GM12801 (cell line): ENCODE measurements around the gene HIVEP3.

Experiments used
- TF ChIP-seq, protein P1 (sequence below): IDR thresholded peaks from one replicate; pipeline ENCODE4 v1.5.1; 2011; ENCODE audit warnings: control low read depth; ENCODE audit not compliant: insufficient read length; ENCODE audit errors: extremely low read depth

HIVEP3 gene

DNA sequence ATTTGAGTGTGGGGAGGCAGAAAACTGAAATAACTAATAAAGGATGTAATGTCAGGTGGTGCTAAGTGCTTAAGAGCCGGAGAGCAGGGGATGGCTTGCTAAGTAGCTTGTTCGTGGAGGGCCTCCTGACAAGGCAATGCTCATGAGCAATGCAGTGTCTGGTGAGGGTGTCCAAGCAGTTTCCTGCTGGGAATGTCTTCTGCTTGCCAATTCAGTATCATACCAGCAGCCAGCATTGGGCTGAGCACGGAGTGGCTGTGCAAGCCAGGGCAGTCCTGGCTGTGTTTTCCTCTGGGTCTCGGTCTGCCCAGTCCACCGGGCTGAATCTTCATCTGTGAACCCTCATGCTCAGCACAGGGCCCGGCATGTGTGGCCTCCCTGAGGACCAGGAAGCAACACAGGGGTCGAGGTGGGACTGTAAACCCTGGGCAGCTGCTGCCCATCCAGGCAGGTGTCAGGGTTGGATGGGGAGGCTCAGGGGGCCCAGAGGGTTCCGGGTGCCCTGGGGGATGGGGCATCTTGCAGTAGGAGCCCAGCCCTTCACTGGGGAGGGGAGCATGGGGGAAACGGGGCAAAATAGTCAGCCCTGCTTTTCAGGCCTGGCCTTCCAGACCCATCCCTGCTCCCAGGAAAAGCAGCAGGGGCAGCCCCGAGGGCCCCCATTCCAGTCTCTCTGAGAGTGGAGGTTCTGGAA is 461.7 kb downstream of the HIVEP3 start:
- TF ChIP-seq, protein P1, sequence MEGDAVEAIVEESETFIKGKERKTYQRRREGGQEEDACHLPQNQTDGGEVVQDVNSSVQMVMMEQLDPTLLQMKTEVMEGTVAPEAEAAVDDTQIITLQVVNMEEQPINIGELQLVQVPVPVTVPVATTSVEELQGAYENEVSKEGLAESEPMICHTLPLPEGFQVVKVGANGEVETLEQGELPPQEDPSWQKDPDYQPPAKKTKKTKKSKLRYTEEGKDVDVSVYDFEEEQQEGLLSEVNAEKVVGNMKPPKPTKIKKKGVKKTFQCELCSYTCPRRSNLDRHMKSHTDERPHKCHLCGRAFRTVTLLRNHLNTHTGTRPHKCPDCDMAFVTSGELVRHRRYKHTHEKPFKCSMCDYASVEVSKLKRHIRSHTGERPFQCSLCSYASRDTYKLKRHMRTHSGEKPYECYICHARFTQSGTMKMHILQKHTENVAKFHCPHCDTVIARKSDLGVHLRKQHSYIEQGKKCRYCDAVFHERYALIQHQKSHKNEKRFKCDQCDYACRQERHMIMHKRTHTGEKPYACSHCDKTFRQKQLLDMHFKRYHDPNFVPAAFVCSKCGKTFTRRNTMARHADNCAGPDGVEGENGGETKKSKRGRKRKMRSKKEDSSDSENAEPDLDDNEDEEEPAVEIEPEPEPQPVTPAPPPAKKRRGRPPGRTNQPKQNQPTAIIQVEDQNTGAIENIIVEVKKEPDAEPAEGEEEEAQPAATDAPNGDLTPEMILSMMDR, result no peak
